ENCODE results near the gene GLS.

Gene GLS

DNA sequence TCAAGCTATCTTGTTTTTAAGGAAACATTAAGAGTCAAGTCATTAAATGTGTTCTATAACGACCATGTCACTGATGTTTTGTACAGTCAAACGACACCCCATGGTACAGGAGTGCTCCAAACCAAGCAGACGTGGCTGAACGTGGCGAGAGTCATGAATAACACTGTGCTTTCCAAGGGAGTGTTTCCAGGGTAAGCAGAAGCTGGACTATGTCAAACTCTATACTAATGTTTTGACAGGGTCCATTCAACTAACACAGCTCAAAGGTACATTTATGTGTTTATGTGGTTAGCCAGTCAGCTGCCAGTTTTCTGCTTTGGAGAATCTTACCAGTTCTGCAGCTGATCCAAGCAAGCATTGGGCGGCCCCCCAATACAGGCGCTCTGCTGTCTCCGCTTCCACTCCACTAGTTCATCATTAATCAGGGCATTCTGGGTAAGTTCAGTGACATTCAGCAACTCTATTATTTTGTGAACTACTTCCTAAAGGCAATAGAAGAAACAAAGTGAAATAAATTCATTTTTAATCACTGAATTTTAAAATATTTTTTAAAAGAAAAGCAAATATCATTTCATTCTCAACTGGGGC lies 117.0 kb downstream of the GLS start:
- no peak for DNase-seq

DNA sequence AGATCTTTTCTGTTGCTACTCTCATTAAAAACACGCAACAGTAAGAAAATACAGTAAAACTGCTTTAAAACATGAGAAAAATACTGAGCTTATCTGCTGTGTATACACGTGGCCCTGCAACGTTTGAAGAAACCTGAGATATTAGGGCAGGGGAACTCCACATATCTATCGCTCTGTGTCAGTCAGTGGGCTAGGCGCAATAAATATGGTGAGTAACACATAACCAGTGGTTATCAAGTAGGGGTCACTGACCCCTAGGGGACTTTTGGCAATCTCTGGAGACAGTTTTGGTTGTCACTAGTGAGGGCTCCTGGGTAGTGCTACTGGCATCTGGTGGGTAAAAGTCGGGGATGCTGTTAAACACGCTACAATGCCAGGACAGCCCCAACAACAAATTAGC lies 118.4 kb downstream of the GLS start:
- DNase-seq, result no peak

- DNase-seq, result no peak
These were observed 119.5 kb downstream of the GLS start for GRCh38 chr2:190999949-191000665.

GRCh38 chr2:191001032-191001431 lies 120.4 kb downstream of the GLS start:
- no peak for DNase-seq

- no peak for DNase-seq
These were observed 121.0 kb downstream of the GLS start for GRCh38 chr2:191001624-191002023.

GRCh38 chr2:191003405-191004309 lies 123.0 kb downstream of the GLS start:
- no peak for DNase-seq

DNA sequence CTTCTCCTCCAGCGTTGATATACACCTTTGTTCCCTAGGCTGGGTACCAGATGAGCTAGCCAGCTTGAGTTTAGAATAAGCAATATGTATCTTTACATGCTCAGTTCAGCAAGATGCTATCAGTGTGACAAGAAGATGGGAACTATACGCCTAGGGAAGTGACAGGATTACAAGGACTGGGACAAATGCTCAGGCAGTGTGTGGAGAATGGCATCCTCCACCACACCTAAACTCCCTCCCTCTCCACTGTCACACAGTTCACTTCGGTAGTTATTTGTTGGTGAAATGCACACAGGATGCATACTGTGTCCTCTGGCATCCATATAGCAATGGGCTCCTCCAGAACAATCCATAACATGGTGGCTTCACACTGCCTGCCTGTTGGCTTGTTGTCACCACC lies 125.7 kb downstream of the GLS start:
- no peak for DNase-seq

GRCh38 chr2:191006997-191007783 lies 126.6 kb downstream of the GLS start:
- DNase-seq, result no peak

- DNase-seq, result no peak
These were observed 127.7 kb downstream of the GLS start for GRCh38 chr2:191008286-191008685.

- DNase-seq, result no peak
These were observed 129.1 kb downstream of the GLS start for GRCh38 chr2:191009541-191010374.

DNA sequence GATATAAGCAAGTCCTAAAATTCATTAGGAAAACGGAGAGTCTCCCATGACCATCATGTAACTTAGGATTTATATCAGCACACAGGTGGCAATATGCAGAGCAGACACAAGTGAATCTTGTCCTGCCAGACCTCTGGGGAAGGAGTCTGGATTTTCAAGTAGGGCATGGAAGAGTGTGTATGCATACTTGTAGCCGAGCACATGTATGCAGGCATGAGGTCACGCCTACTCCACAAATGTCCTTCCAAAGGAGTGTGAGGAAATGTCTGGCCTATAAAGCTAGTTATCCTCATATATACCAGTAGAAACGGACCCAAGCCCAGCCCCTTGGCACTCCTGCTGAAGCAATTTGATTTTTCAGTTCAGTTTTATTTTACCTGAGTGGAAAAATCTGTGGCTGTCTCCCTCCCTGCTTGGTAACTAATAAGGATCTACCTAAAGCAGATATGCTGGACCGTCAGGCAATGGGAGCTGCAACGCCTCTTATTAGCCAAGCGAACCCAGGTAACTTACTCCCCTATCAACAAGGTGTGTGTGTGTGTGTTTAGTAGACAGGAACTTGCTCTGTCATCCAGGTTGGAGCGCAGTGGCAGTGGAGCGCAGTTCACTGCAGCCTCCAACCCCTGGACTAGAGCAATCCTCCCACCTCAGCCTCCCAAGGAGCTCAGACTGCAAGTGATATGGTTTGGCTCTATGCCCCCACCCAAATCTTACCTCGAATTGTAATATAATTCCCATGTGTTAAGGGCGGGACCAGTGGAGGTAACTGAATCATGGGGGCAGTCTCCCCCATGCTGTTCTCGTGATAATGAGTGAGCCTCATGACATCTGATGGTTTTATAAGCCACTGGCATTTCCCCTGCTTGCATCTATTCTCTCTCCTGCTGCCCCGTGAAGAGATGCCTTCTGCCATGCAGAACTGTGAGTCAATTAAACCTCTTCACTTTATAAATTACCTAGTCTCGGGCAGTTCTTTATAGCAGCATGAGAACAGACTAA lies 130.6 kb downstream of the GLS start:
- DNase-seq, result no peak

GRCh38 chr2:191012346-191012745 lies 131.7 kb downstream of the GLS start:
- no peak for DNase-seq

DNA sequence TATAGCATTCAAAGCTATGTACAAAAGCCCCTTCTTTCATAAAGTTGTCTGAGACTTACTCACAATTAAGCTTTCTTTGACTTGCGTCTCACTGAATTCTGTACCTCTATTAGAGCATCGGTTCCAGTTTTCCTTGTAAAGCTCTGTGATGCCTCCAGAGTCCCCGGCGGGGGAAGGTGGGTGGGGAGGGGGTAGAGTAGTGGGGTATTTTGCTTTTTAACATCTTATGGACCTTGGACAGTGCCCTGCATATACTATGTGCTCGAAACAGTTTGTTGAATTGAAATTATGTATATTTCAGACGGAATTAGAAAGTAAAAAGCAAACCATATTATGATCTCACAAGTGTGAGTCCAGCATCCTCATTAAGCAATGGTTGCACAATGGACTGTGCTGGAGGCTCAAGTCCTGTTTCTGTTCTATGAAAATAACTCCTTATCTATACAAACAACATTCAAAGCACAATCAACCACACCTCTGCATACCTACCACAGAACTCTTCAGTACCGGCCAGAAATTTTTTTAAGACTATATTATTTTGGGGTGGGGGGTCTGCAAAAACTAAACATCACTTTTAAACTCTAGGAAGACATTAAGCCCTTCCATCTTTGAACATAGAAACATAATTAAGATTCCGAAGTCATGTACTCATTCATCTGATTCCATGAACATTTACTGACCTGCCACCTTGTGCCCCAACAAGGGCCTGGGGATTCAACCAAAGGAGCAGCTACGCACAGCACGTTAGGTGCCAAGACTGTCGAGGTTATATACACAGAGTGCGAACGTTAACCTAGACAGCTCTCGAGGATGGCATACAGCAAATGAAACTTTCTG lies 132.4 kb downstream of the GLS start:
- DNase-seq, result no peak

DNA sequence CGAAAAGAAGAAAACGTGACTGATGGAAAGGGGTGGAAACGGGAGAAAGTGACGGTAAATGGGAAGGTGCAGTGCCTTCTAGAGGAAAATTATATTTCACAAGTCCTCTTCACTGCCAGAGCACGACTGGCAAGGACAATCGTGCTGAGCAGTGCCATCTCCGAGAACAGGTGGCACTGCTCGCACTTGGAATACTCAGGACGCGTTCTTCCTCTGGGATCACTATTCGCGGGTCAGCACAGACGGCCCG lies 133.0 kb downstream of the GLS start:
- no peak for DNase-seq

GRCh38 chr2:191013932-191014652 lies 133.5 kb downstream of the GLS start, which contains the start of gene STAT1:
Gene STAT1 (minus strand): TSS chr2:191014171. CDS start chr2:191010003, 4,168 bp downstream.
- peak; percentile 95 for DNase-seq

- no peak for DNase-seq
These were observed 134.0 kb downstream of the GLS start for GRCh38 chr2:191014653-191015020.

All from activated T-cell treated with anti-CD3 and anti-CD28 coated beads for 4 hours (primary cell).